Neural progenitor cell (in vitro differentiated cells): ENCODE data around the gene CREBBP.

Experiments
- EZH2 ChIP-seq: fragments of 200-600 bp; sonication (generic); IDR thresholded peaks from 2 replicates; pipeline ENCODE4 v1.6.1; 2017; ENCODE audit warnings: antibody characterized with exemption, mild to moderate bottlenecking, moderate library complexity
- TF ChIP-seq, protein P1 (sequence below): fragments of 200-600 bp; sonication (generic); IDR thresholded peaks from 2 replicates; pipeline ENCODE4 v1.5.1; 2017; ENCODE audit warnings: antibody characterized with exemption, mild to moderate bottlenecking

- TF ChIP-seq, protein P1, sequence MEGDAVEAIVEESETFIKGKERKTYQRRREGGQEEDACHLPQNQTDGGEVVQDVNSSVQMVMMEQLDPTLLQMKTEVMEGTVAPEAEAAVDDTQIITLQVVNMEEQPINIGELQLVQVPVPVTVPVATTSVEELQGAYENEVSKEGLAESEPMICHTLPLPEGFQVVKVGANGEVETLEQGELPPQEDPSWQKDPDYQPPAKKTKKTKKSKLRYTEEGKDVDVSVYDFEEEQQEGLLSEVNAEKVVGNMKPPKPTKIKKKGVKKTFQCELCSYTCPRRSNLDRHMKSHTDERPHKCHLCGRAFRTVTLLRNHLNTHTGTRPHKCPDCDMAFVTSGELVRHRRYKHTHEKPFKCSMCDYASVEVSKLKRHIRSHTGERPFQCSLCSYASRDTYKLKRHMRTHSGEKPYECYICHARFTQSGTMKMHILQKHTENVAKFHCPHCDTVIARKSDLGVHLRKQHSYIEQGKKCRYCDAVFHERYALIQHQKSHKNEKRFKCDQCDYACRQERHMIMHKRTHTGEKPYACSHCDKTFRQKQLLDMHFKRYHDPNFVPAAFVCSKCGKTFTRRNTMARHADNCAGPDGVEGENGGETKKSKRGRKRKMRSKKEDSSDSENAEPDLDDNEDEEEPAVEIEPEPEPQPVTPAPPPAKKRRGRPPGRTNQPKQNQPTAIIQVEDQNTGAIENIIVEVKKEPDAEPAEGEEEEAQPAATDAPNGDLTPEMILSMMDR: no peak
- no peak for TF ChIP-seq EZH2
Observed at GRCh38 chr16:3874794-3875692, 5.5 kb downstream of the CREBBP start.
